ENCODE results near the gene CCDC122.

The CCDC122 gene
- 0.42 to 4.9 (median 2.0) reads per million in 17 experiments for total RNA-seq

GRCh38 chr13:43878892-43879754, at the start of gene CCDC122:
Gene CCDC122, minus strand, starts transcription at chr13:43879740. Its CDS starts 10,364 bp downstream, at chr13:43869376.
- DNase-seq: peak; percentile 97 to 99 (median 98)

- DNase-seq: peak; percentile 61 to 84 (median 76)
These were observed 45.2 kb upstream of the CCDC122 start for GRCh38 chr13:43924549-43925245.

- DNase-seq: no peak
These were observed 41.6 kb upstream of the CCDC122 start for GRCh38 chr13:43920965-43921674.

- DNase-seq: no peak
These were observed 39.1 kb upstream of the CCDC122 start for GRCh38 chr13:43918636-43919035.

GRCh38 chr13:43916828-43917227, 37.3 kb upstream of the CCDC122 start:
- no peak for DNase-seq

- DNase-seq: no peak
These were observed 35.9 kb upstream of the CCDC122 start for GRCh38 chr13:43915451-43915850.

- DNase-seq: no peak
These were observed 32.3 kb upstream of the CCDC122 start for GRCh38 chr13:43911871-43912270.

GRCh38 chr13:43911278-43911677, 31.7 kb upstream of the CCDC122 start:
- DNase-seq: peak in 2 of 4 experiments; percentile 4 to 27

- DNase-seq: peak in 2 of 4 experiments; percentile 26 to 28
These were observed 31.3 kb upstream of the CCDC122 start for GRCh38 chr13:43910856-43911255.

- peak; percentile 24 to 75 (median 58) for DNase-seq
These were observed 28.9 kb upstream of the CCDC122 start for GRCh38 chr13:43908156-43909126.

GRCh38 chr13:43905435-43906031, 26.0 kb upstream of the CCDC122 start:
- peak; percentile 51 to 84 (median 72) for DNase-seq

GRCh38 chr13:43895940-43896339, 16.4 kb upstream of the CCDC122 start:
- no peak for DNase-seq

GRCh38 chr13:43894438-43894837, 14.9 kb upstream of the CCDC122 start:
- no peak for DNase-seq

- no peak for DNase-seq
These were observed 4.7 kb upstream of the CCDC122 start for GRCh38 chr13:43884222-43884621.

GRCh38 chr13:43883631-43884030, 4.1 kb upstream of the CCDC122 start:
- DNase-seq: no peak

GRCh38 chr13:43881580-43881979, 2.0 kb upstream of the CCDC122 start:
- no peak for DNase-seq

GRCh38 chr13:43880926-43881325, 1.4 kb upstream of the CCDC122 start:
- DNase-seq: peak in 1 of 4 experiments; percentile 39

- DNase-seq: peak in 3 of 4 experiments; percentile 41 to 58 (median 48)
These were observed 795 bp upstream of the CCDC122 start for GRCh38 chr13:43880214-43880855.

GRCh38 chr13:43879755-43880181, 228 bp upstream of the CCDC122 start, which contains the start of gene LACC1:
Gene LACC1, plus strand, starts transcription at chr13:43879904. Its CDS starts 1,082 bp downstream, at chr13:43880986.
- peak in 1 of 4 experiments; percentile 90 for DNase-seq

GRCh38 chr13:43877766-43878165, 1.8 kb downstream of the CCDC122 start:
- peak; percentile 19 to 81 (median 47) for DNase-seq

Data from suppressor macrophage (primary cell).